PC-3 (cell line): ENCODE results near the gene FAM107B. TPM values are rescaled to one million over a fixed set of nuclear protein-coding genes. Genes with fewer than 3 reads are reported as not detected.

Source experiments
- ATAC-seq: fragments of 200-7000 bp; cut with Tn5 transposase; 2 replicates; pipeline ENCODE4 v1.9.1; 2020; ENCODE audit warnings: mild to moderate bottlenecking, moderate library complexity
- BruUV-seq: library from RNA; stranded (reverse); fragments of 400-500 nt; replicated peaks from 2 replicates; lab custom pipeline; 2021; lab: Mats Ljungman, UMichigan
- CTCF ChIA-PET: fragments of 300-600 bp; sonication (Branson Sonifier 250); formaldehyde crosslinking; loops from one replicate; lab custom pipeline; 2022; ENCODE audit warnings: antibody characterized with exemption; lab: Charles Lee
- POLR2A ChIA-PET: fragments of 300-600 bp; sonication (Branson Sonifier 250); formaldehyde crosslinking; loops from one replicate; lab custom pipeline; 2022; ENCODE audit warnings: antibody characterized with exemption; ENCODE audit not compliant: unreplicated experiment; lab: Charles Lee
- DNase-seq: peaks from one replicate; pipeline ENCODE4 v3.0.0-alpha.2; 2015
- H2AFZ ChIP-seq: fragments of 300-600 bp; sonication (generic); 2 replicates; pipeline ENCODE4 v1.6.0; 2016; ENCODE audit warnings: antibody characterized with exemption, low read length
- H3F3A ChIP-seq: fragments of 300-600 bp; sonication (generic); one replicate; pipeline ENCODE4 v1.6.0; 2017; ENCODE audit warnings: antibody characterized with exemption, low read length, control low read depth, mild to moderate bottlenecking; ENCODE audit not compliant: unreplicated experiment
- H3K27ac ChIP-seq: fragments of 300-600 bp; sonication (generic); 2 replicates; pipeline ENCODE4 v1.5.1; 2016; ENCODE audit warnings: mild to moderate bottlenecking, low read length
- H3K27me3 ChIP-seq: fragments of 300-600 bp; sonication (generic); 2 replicates; pipeline ENCODE4 v1.6.1; 2016; ENCODE audit warnings: low read length, mixed read lengths
- H3K36me3 ChIP-seq: fragments of 300-600 bp; sonication (generic); 2 replicates; pipeline ENCODE4 v1.6.1; 2016; ENCODE audit warnings: low read depth, mixed run types, low read length, mixed read lengths
- H3K4me1 ChIP-seq: fragments of 300-600 bp; sonication (generic); 2 replicates; pipeline ENCODE4 v1.5.1; 2016; ENCODE audit warnings: low read length; ENCODE audit not compliant: insufficient read depth
- H3K4me2 ChIP-seq: fragments of 300-600 bp; sonication (generic); 2 replicates; pipeline ENCODE4 v1.6.0; 2016; ENCODE audit warnings: low read length
- H3K4me3 ChIP-seq: fragments of 300-600 bp; sonication (generic); 2 replicates; pipeline ENCODE4 v1.5.1; 2016; ENCODE audit warnings: mild to moderate bottlenecking, low read length, mixed read lengths
- H3K79me2 ChIP-seq: fragments of 300-600 bp; sonication (generic); 2 replicates; pipeline ENCODE4 v1.6.1; 2017; ENCODE audit warnings: low read length, mixed read lengths
- H3K9ac ChIP-seq: fragments of 300-600 bp; sonication (generic); 2 replicates; pipeline ENCODE4 v1.6.0; 2016; ENCODE audit warnings: mild to moderate bottlenecking, low read length
- H3K9me2 ChIP-seq: fragments of 300-600 bp; sonication (generic); replicated peaks from 2 replicates; pipeline ENCODE4 v1.6.1; 2016; ENCODE audit warnings: mixed run types, low read length, mixed read lengths
- H3K9me3 ChIP-seq: fragments of 300-600 bp; sonication (generic); 2 replicates; pipeline ENCODE4 v1.6.1; 2016; ENCODE audit warnings: low read length, mixed read lengths
- H4K20me1 ChIP-seq: fragments of 300-600 bp; sonication (generic); 2 replicates; pipeline ENCODE4 v1.6.1; 2016; ENCODE audit warnings: low read length, mixed read lengths
- CTCF ChIP-seq: fragments of 300-600 bp; sonication (generic); conservative IDR thresholded peaks from 2 replicates; pipeline ENCODE4 v1.5.1; 2017; ENCODE audit warnings: antibody characterized with exemption, low read depth, mild to moderate bottlenecking, low read length
- EZH2 ChIP-seq: fragments of 300-600 bp; sonication (generic); IDR thresholded peaks from one replicate; pipeline ENCODE4 v1.6.1; 2017; ENCODE audit warnings: antibody characterized with exemption, mild to moderate bottlenecking, low read length; ENCODE audit not compliant: unreplicated experiment
- EZH2phosphoT487 ChIP-seq: fragments of 300-600 bp; sonication (generic); IDR thresholded peaks from 2 replicates; pipeline ENCODE4 v1.6.1; 2018; ENCODE audit warnings: mild to moderate bottlenecking, antibody characterized with exemption, low read length, borderline replicate concordance
- intact Hi-C: fragments of 100-400 bp; cut with micrococcal nuclease; formaldehyde crosslinking; loops from 2 replicates; pipeline ENCODE4 v1.9.0; 2023
- total RNA-seq: library from RNA; depleted of rRNA; stranded (reverse); fragments of >200 nt; gene quantifications from 2 replicates; pipeline ENCODE4 v1.2.3, GENCODE V29; 2014

FAM107B gene
- total RNA-seq, 1 experiment from 2014 or later: 36.6 TPM

DNA sequence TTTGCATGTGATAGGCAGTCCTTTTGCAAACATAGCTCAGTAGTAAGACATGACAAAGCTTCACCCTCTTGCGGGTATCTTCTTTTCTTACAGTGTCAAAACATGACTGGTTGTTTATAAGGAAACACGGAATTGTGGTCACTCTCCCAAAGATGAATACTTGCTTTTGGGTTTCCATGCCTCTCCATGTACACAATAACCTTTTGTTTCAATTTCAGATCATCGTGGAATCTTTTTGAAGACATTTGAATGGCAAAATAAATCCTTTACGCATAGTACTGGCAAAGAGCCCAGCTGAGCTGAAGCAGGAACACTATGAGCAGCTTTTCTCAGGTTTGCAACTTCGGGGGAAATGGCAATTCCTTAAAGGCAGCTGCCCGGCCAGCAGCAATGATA, 287.2 kb downstream of the FAM107B start:
- TF ChIP-seq CTCF (no peak), EZH2phosphoT487 (no peak), EZH2 (no peak)
- ATAC-seq: no peak
- Histone ChIP-seq H3K9me3 (no peaks in the 10 kb centered on the region), H3K27me3 (no peaks in the 10 kb centered on the region), H3F3A (no peaks in the 10 kb centered on the region), H3K9me2 (no peaks in the 10 kb centered on the region), H3K36me3 (no peaks in the 10 kb centered on the region), H3K4me1 (no peaks in the 10 kb centered on the region), H3K4me2 (no peak overlapping the region), H3K9ac (no peak overlapping the region), H3K27ac (no peak overlapping the region), H2AFZ (no peak overlapping the region), H3K4me3 (no peak overlapping the region), H4K20me1 (no peaks in the 10 kb centered on the region), H3K79me2 (no peaks in the 10 kb centered on the region)
- BruUV-seq: no TSS peak
- ChIA-PET CTCF (no interaction called here), POLR2A (no interaction called here)
- intact Hi-C loops: no loop called here
- no peak for DNase-seq

DNA sequence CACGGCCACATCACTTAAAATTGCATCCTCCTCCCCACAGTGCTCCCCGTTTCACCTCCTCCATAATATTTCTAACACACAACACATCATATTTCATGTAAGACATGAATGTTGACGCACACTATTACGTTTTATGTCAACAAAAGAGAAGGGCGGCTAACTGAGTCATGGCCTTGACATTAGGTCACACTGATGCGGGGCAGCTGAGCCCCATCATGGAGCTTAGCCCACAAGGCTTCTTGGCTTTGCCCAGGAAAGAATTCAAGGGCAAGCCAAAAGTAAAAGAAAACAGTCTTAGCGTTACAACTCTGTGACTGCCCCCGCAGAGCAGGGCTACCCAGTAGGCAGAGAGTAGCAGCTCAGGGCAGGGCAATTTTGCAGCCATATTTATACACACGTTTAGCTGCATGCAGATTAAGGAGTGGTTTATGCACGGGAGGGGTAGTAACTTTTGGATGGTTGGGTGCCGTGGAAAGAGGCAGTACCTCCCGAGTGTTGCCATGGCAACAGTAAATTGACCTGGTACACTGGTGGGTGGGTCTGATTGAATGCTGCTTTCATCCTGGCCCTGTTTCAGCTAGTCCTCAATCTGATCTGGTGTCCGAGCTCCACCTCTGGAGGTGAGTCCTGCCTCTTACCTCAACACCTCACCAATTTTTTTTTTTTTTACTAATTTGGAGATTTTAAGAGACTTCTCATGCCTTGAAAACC, 287.8 kb downstream of the FAM107B start:
- intact Hi-C loops: no loop called here
- Histone ChIP-seq H3K4me2 (no peak overlapping the region), H3K36me3 (no peaks in the 10 kb centered on the region), H2AFZ (no peak overlapping the region), H3F3A (no peaks in the 10 kb centered on the region), H3K9me2 (no peaks in the 10 kb centered on the region), H3K27ac (no peak overlapping the region), H3K9ac (no peak overlapping the region), H3K4me1 (no peaks in the 10 kb centered on the region), H3K79me2 (no peaks in the 10 kb centered on the region), H3K4me3 (no peak overlapping the region), H4K20me1 (no peaks in the 10 kb centered on the region), H3K27me3 (no peaks in the 10 kb centered on the region), H3K9me3 (no peaks in the 10 kb centered on the region)
- CTCF ChIA-PET: no interaction called here
- no peak for TF ChIP-seq EZH2phosphoT487
- TF ChIP-seq EZH2: no peak
- no peak for TF ChIP-seq CTCF
- DNase-seq (no peak), ATAC-seq (no peak)
- POLR2A ChIA-PET: no interaction called here
- BruUV-seq: no TSS peak

DNA sequence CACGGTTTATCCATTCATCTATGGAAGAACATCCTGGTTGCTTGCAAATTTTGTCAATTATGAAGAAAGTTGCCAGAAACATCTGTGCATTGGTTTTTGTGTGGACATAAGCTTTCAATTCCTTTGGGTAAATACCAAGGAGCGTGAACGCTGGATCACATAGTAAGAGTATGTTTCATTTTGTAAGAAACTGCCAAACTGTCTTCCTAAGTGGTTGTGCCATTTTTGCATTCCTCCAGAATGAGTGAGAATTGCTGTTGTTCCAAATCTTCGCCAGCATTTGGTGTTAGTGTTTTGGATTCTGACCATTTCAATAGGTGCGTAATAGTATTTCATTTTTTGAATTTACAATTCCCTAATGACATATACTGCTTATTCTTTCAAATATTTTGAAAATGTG, 288.7 kb downstream of the FAM107B start:
- no peaks in the 10 kb centered on the region for H3K27me3 ChIP-seq
- H3K27ac ChIP-seq: no peak overlapping the region
- H3K36me3 ChIP-seq: no peaks in the 10 kb centered on the region
- ChIA-PET POLR2A (no interaction called here), CTCF (no interaction called here)
- no peaks in the 10 kb centered on the region for H3F3A ChIP-seq
- no peaks in the 10 kb centered on the region for H3K9me3 ChIP-seq
- no peak overlapping the region for H2AFZ ChIP-seq
- no peak overlapping the region for H3K9ac ChIP-seq
- no peaks in the 10 kb centered on the region for H3K79me2 ChIP-seq
- intact Hi-C loops: no loop called here
- no peaks in the 10 kb centered on the region for H3K4me1 ChIP-seq
- TF ChIP-seq EZH2phosphoT487 (no peak), EZH2 (no peak), CTCF (no peak)
- H4K20me1 ChIP-seq: no peaks in the 10 kb centered on the region
- no peak for DNase-seq
- no peak overlapping the region for H3K4me3 ChIP-seq
- H3K9me2 ChIP-seq: no peaks in the 10 kb centered on the region
- H3K4me2 ChIP-seq: no peak overlapping the region
- no peak for ATAC-seq
- no TSS peak for BruUV-seq
